Stomach (tissue), 4 donors: ENCODE results near the gene CEP164.

Source experiments
- EP300 ChIP-seq: sonication (generic); formaldehyde crosslinking; IDR thresholded peaks from one replicate; pipeline ENCODE4 v1.6.1; 2017; ENCODE audit warnings: antibody characterized with exemption
- POLR2A ChIP-seq, 4 donors: fragments of 450-650 bp; IDR thresholded peaks; one replicate each; pipeline ENCODE4 v1.6.1; 2016; ENCODE audit warnings: antibody characterized with exemption in 4 of 4, control low read depth in 2 of 4, mild to moderate bottlenecking in 1 of 4, moderate library complexity in 1 of 4
- TF ChIP-seq, protein P1 (sequence below), 7 experiments: fragments of 450-650 bp in 4 of 7; fragments of 200-600 bp in 3 of 7; sonication (generic) in 3 of 7; IDR thresholded peaks; one replicate each; pipeline ENCODE4 v1.5.1; 2016 to 2019; ENCODE audit warnings: antibody characterized with exemption in 7 of 7, control low read depth in 2 of 7, mild to moderate bottlenecking in 1 of 7

DNA sequence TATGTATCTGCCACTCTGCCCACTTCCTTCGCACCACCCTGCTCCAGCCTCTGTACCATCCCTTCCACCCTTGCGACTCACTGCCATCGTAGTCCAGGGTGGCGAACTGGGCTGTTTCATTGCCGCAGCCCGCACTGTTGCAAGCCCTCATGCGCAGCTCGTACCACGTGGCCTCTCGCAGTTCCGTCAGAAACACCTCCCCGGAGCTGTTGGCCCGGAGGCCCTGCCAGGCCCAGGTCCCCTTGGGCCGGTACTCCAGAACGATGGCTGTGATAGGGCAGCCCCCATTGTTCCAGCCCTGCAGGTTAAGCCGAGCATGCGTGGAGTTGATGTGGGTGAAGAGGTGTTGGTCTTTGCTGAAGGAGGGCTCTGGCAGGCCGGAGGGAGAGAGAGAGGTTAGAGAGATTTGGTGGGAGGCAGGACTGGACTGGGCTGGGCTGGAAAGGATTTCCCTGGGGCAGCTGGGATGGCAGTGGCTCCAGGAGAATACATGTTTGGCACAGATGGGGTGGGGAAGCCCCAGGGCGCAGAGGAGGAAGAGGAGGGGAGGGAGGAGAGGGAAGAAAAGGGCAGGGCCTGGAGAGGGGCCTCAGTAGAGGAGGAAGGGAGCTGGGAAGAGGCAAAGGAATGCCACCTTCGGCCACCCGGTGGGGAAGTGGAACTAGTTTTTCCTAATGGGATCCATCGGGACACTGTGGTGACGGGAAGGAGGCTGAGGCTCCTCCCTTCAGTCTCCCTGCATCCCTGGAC, 109.6 kb downstream of the CEP164 start:
- TF ChIP-seq, protein P1, sequence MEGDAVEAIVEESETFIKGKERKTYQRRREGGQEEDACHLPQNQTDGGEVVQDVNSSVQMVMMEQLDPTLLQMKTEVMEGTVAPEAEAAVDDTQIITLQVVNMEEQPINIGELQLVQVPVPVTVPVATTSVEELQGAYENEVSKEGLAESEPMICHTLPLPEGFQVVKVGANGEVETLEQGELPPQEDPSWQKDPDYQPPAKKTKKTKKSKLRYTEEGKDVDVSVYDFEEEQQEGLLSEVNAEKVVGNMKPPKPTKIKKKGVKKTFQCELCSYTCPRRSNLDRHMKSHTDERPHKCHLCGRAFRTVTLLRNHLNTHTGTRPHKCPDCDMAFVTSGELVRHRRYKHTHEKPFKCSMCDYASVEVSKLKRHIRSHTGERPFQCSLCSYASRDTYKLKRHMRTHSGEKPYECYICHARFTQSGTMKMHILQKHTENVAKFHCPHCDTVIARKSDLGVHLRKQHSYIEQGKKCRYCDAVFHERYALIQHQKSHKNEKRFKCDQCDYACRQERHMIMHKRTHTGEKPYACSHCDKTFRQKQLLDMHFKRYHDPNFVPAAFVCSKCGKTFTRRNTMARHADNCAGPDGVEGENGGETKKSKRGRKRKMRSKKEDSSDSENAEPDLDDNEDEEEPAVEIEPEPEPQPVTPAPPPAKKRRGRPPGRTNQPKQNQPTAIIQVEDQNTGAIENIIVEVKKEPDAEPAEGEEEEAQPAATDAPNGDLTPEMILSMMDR (IDR thresholded peaks at IDR 0.05): no peak
- TF ChIP-seq POLR2A (IDR thresholded peaks at IDR 0.05) (no peak), EP300 (no peak)
